IMR-90 (cell line): ENCODE measurements around the gene SLC6A6. TPM values are rescaled to one million over a fixed set of nuclear protein-coding genes. Genes with fewer than 3 reads are reported as not detected.

Source experiments
- ATAC-seq: fragments of 200-7000 bp; cut with Tn5 transposase; 2 replicates; pipeline ENCODE4 v1.9.1; 2020; ENCODE audit warnings: low read depth, mild to moderate bottlenecking, moderate library complexity
- BruUV-seq: library from RNA; stranded (reverse); fragments of 400-500 nt; replicated peaks from 2 replicates; lab custom pipeline; 2021; lab: Mats Ljungman, UMichigan
- CTCF ChIA-PET: fragments of 300-600 bp; formaldehyde crosslinking; extraction: SDS; loops from one replicate; lab custom pipeline; 2021; ENCODE audit warnings: antibody characterized with exemption; lab: Yijun Ruan, JAX
- POLR2A ChIA-PET: fragments of 300-600 bp; sonication (Branson Sonifier 250); formaldehyde crosslinking; loops from one replicate; lab custom pipeline; 2022; ENCODE audit warnings: antibody characterized with exemption; ENCODE audit not compliant: unreplicated experiment; lab: Charles Lee
- DNase-seq: peaks from one replicate; pipeline ENCODE4 v3.0.0; 2013
- H2AFZ ChIP-seq: replicated peaks from 2 replicates; pipeline ENCODE3; 2013; ENCODE audit warnings: low read length, mild to moderate bottlenecking; ENCODE audit not compliant: poor library complexity
- H2AK5ac ChIP-seq: 2 replicates; pipeline ENCODE4 v1.6.1; 2013; ENCODE audit warnings: low read depth, low read length, inconsistent platforms
- H2AK9ac ChIP-seq: replicated peaks from 2 replicates; pipeline ENCODE3; 2013; ENCODE audit warnings: mild to moderate bottlenecking, low read depth, low read length, moderate library complexity; ENCODE audit not compliant: poor library complexity
- H2BK120ac ChIP-seq: 2 replicates; pipeline ENCODE4 v1.6.1; 2013; ENCODE audit warnings: low read depth, low read length, inconsistent platforms
- H2BK15ac ChIP-seq: 3 replicates; pipeline ENCODE4 v1.6.1; 2013; ENCODE audit warnings: low read depth, low read length, inconsistent platforms
- H2BK20ac ChIP-seq: 2 replicates; pipeline ENCODE4 v1.6.1; 2013; ENCODE audit warnings: low read depth, mild to moderate bottlenecking, inconsistent platforms, low read length, moderate library complexity
- H2BK5ac ChIP-seq: 2 replicates; pipeline ENCODE4 v1.6.1; 2013; ENCODE audit warnings: mild to moderate bottlenecking, low read depth, low read length, inconsistent platforms; ENCODE audit not compliant: poor library complexity, severe bottlenecking
- H3K14ac ChIP-seq: replicated peaks from 2 replicates; pipeline ENCODE4 v1.6.1; 2013; ENCODE audit warnings: low read depth, low read length, inconsistent platforms
- H3K18ac ChIP-seq: 2 replicates; pipeline ENCODE4 v1.6.1; 2013; ENCODE audit warnings: low read depth, low read length, control low read depth
- H3K23ac ChIP-seq: 2 replicates; pipeline ENCODE4 v1.6.1; 2013; ENCODE audit warnings: low read depth, low read length, inconsistent platforms
- H3K27ac ChIP-seq: 2 replicates; pipeline ENCODE4 v1.5.1; 2013; ENCODE audit warnings: mild to moderate bottlenecking, control low read depth, low read length; ENCODE audit not compliant: insufficient read depth
- H3K27me3 ChIP-seq: 2 replicates; pipeline ENCODE4 v1.6.1; 2013; ENCODE audit warnings: low read length; ENCODE audit not compliant: control insufficient read depth, insufficient read depth
- H3K36me3 ChIP-seq: 2 replicates; pipeline ENCODE4 v1.6.1; 2013; ENCODE audit warnings: low read length, mixed read lengths; ENCODE audit not compliant: control insufficient read depth, insufficient read depth
- H3K4ac ChIP-seq: 2 replicates; pipeline ENCODE4 v1.6.1; 2013; ENCODE audit warnings: low read depth, low read length, inconsistent platforms
- H3K4me1 ChIP-seq: 2 replicates; pipeline ENCODE4 v1.6.1; 2013; ENCODE audit warnings: low read length, mixed read lengths; ENCODE audit not compliant: control insufficient read depth, insufficient read depth
- H3K4me2 ChIP-seq: 2 replicates; pipeline ENCODE4 v1.6.1; 2013; ENCODE audit warnings: low read depth, mild to moderate bottlenecking, control low read depth, low read length, moderate library complexity
- H3K4me3 ChIP-seq: 2 replicates; pipeline ENCODE4 v1.5.1; 2013; ENCODE audit warnings: low read depth, mild to moderate bottlenecking, control low read depth, low read length, moderate library complexity; ENCODE audit not compliant: insufficient read depth
- H3K56ac ChIP-seq: 2 replicates; pipeline ENCODE4 v1.6.1; 2013; ENCODE audit warnings: low read length, inconsistent platforms; ENCODE audit not compliant: insufficient read depth; ENCODE audit errors: extremely low read depth
- H3K79me1 ChIP-seq, 2 experiments: 2 replicates each; pipeline ENCODE4 v1.6.1; 2013; ENCODE audit warnings: low read length in 2 of 2, inconsistent platforms in 1 of 2, low read depth in 1 of 2
- H3K9ac ChIP-seq: 2 replicates; pipeline ENCODE4 v1.6.1; 2013; ENCODE audit warnings: low read depth, low read length, control low read depth
- H3K9me1 ChIP-seq: 2 replicates; pipeline ENCODE4 v1.6.1; 2013; ENCODE audit warnings: low read length, inconsistent platforms; ENCODE audit not compliant: insufficient read depth
- H3K9me3 ChIP-seq: 2 replicates; pipeline ENCODE4 v1.6.1; 2013; ENCODE audit warnings: low read length; ENCODE audit not compliant: control insufficient read depth, insufficient read depth
- H4K20me1 ChIP-seq: 2 replicates; pipeline ENCODE4 v1.6.1; 2013; ENCODE audit warnings: low read length, inconsistent platforms; ENCODE audit not compliant: insufficient read depth
- H4K5ac ChIP-seq: 2 replicates; pipeline ENCODE4 v1.6.1; 2013; ENCODE audit warnings: mild to moderate bottlenecking, low read depth, low read length, control low read depth
- H4K8ac ChIP-seq, 2 experiments: 2 replicates each; pipeline ENCODE4 v1.6.1; 2013; ENCODE audit warnings: low read depth in 2 of 2, low read length in 2 of 2, control low read depth in 1 of 2, inconsistent platforms in 1 of 2
- H4K91ac ChIP-seq: 2 replicates; pipeline ENCODE4 v1.6.1; 2013; ENCODE audit warnings: low read depth, low read length, inconsistent platforms; ENCODE audit not compliant: insufficient read depth
- MAFK ChIP-seq: IDR thresholded peaks from 2 replicates; pipeline ENCODE4 v1.6.1; 2012; ENCODE audit warnings: low read depth, low read length, improper control_type of control experiment
- MXI1 ChIP-seq: IDR thresholded peaks from 2 replicates; pipeline ENCODE4 v1.6.1; 2012; ENCODE audit warnings: low read depth, mild to moderate bottlenecking, low read length, moderate library complexity, borderline replicate concordance
- POLR2A ChIP-seq: IDR thresholded peaks from 2 replicates; pipeline ENCODE4 v1.6.1; 2012; ENCODE audit warnings: mild to moderate bottlenecking, low read depth, low read length
- RFX5 ChIP-seq: IDR thresholded peaks from 2 replicates; pipeline ENCODE4 v1.8.0; 2012; ENCODE audit warnings: low read depth, mild to moderate bottlenecking, low read length, moderate library complexity
- WGBS, 2 experiments: methylation state at CpG; one replicate each; pipeline versions ENCODE4 v1.1.5 to v1.1.7; 2013; ENCODE audit warnings: missing lambda C conversion rate in 2 of 2; ENCODE audit not compliant: insufficient read length in 1 of 2; ENCODE audit errors: extremely low coverage in 2 of 2; 5-methylcytosine and 5-hydroxymethylcytosine counted together
- dilution Hi-C: fragments of 300-500 bp; cut with HindIII; formaldehyde crosslinking; loops from one replicate; pipeline ENCODE4 v1.14.3; 2018; ENCODE audit warnings: low sequenced_read_pairs; ENCODE audit not compliant: unreplicated experiment
- in situ Hi-C: fragments of 300-500 bp; cut with MboI; formaldehyde crosslinking; loops from 3 replicates; pipeline ENCODE4 v1.14.3; 2019; ENCODE audit warnings: low sequenced_read_pairs, inconsistent platforms, mixed read lengths
- intact Hi-C: fragments of 100-400 bp; cut with micrococcal nuclease; formaldehyde crosslinking; loops from 2 replicates; pipeline ENCODE4 v1.10.0; 2022
- polyA plus RNA-seq, 3 experiments: library from polyadenylated mRNA; depleted of rRNA; stranded (reverse); fragments of >200 nt; gene quantifications; 2 replicates each; pipeline ENCODE4 v1.2.3, GENCODE V29; 2012; ENCODE audit warnings: low replicate concordance in 1 of 3
- total RNA-seq: library from RNA; depleted of rRNA; stranded (reverse); fragments of >200 nt; gene quantifications from 2 replicates; pipeline ENCODE4 v1.2.3, GENCODE V29; 2012
- TF ChIP-seq, protein P1 (sequence below): fragments of 150-350 bp; IDR thresholded peaks from 2 replicates; pipeline ENCODE4 v1.6.1; 2017; ENCODE audit warnings: mild to moderate bottlenecking, antibody characterized with exemption, low read length, low read depth

Gene SLC6A6
- total and polyA plus RNA-seq, 2 of the 4 experiments (the other 2 are of a cell fraction), result 29.9 to 39.4 TPM

DNA sequence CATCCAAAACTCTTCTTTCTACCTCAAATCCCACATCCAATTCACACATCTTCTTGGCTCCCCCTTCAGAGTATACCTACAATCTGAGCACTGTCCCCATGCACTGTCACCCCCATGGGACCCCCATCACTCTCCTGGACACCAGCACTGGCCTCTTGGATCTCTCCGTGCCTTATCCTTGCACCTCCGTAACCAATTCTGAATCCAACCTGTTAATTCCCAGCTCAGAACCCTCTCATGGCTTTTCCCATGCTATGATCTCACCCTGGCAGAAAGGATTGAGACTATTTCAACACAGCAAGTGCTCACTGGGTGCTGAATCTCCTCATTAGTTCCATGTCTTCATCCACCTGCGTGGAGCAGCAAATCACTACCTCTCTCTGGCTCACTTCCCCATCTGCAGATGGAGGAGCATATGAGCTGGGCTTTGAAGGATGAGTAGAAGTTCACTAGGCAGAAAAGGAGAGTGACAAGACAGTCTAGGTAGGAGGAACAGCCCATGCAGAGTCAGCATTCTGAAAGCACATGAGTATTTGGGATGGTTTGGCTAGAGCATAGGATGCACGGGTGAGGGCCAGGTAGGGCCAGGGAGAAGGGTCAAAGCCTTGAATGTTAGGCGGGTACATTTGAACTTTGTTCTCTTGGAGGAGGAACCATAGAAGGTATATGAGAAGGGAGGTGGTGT, 48.7 kb downstream of the SLC6A6 start:
- CTCF ChIA-PET, result interaction anchor here (0.8 to 2.0 kb wide), 2 partner anchors 190 to 248 kb away, joined by 3 to 5 read pairs; no protein-coding TSS in a partner anchor
- H3K56ac ChIP-seq, result no peak overlapping the region
- POLR2A ChIA-PET, result no interaction called here
- H2BK120ac ChIP-seq, result peak overlapping the region; percentile 86
- no peak overlapping the region for H2AFZ ChIP-seq
- H3K9ac ChIP-seq, result no peak overlapping the region
- H3K27ac ChIP-seq, result peak overlapping the region; percentile 63; the same call in 1 of the 2 replicates
- H2AK5ac ChIP-seq, result peak overlapping the region; percentile 69
- H4K5ac ChIP-seq, result no peak overlapping the region; the same call in 1 of the 2 replicates
- peaks cover 28% of the 10 kb centered on the region for H3K9me1 ChIP-seq
- H4K91ac ChIP-seq, result peak overlapping the region; percentile 63
- no TSS peak for BruUV-seq
- intact Hi-C loops (no loop called here), in situ Hi-C loops (no loop called here), dilution Hi-C loops (no loop called here)
- no peak for TF ChIP-seq POLR2A
- no peak for TF ChIP-seq MXI1
- peak; percentile 50; the same call in 1 of the 2 replicates for TF ChIP-seq MAFK
- TF ChIP-seq RFX5, result no peak
- TF ChIP-seq, protein P1, sequence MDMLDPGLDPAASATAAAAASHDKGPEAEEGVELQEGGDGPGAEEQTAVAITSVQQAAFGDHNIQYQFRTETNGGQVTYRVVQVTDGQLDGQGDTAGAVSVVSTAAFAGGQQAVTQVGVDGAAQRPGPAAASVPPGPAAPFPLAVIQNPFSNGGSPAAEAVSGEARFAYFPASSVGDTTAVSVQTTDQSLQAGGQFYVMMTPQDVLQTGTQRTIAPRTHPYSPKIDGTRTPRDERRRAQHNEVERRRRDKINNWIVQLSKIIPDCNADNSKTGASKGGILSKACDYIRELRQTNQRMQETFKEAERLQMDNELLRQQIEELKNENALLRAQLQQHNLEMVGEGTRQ, result no peak
- H3K4me1 ChIP-seq, result peaks cover 22% of the 10 kb centered on the region
- H2BK5ac ChIP-seq, result peak overlapping the region; percentile 49
- no peak for ATAC-seq
- H3K27me3 ChIP-seq, result no peaks in the 10 kb centered on the region
- no peak for DNase-seq
- peak overlapping the region; percentile 34; the same call in 1 of the 2 replicates for H3K23ac ChIP-seq
- no peak overlapping the region for H3K4me3 ChIP-seq
- no peaks in the 10 kb centered on the region for H3K9me3 ChIP-seq
- no peak overlapping the region for H3K18ac ChIP-seq
- 100% methylated on average over 3 of the region's 5 CpGs; no CpG with 5 or more reads in 1 of the 2 experiments for WGBS, 2 experiments
- peaks cover 7 to 28% of the 10 kb centered on the region in 2 experiments for H3K79me1 ChIP-seq
- H4K8ac ChIP-seq, result no peak overlapping the region
- H2BK15ac ChIP-seq, result peak overlapping the region; percentile 66; the same call in 2 of the 3 replicates
- no peak overlapping the region for H3K4me2 ChIP-seq
- peak overlapping the region; percentile 30 for H2AK9ac ChIP-seq
- peak overlapping the region; percentile 22; the same call in 1 of the 2 replicates for H3K14ac ChIP-seq
- H4K20me1 ChIP-seq, result peaks cover 4% of the 10 kb centered on the region; the same call in 1 of the 2 replicates
- peaks cover 47% of the 10 kb centered on the region for H3K36me3 ChIP-seq
- peak overlapping the region; percentile 87; the same call in 1 of the 2 replicates for H3K4ac ChIP-seq
- H2BK20ac ChIP-seq, result peak overlapping the region; percentile 65
